IMR-90 (cell line): Measurements from ENCODE around the gene STUM. TPM values are rescaled to one million over a fixed set of nuclear protein-coding genes. Genes with fewer than 3 reads are reported as not detected.

Source experiments
- ATAC-seq: fragments of 200-7000 bp; cut with Tn5 transposase; 2 replicates; pipeline ENCODE4 v1.9.1; 2020; ENCODE audit warnings: low read depth, mild to moderate bottlenecking, moderate library complexity
- BruUV-seq: library from RNA; stranded (reverse); fragments of 400-500 nt; replicated peaks from 2 replicates; lab custom pipeline; 2021; lab: Mats Ljungman, UMichigan
- CTCF ChIA-PET: fragments of 300-600 bp; formaldehyde crosslinking; extraction: SDS; loops from one replicate; lab custom pipeline; 2021; ENCODE audit warnings: antibody characterized with exemption; lab: Yijun Ruan, JAX
- POLR2A ChIA-PET: fragments of 300-600 bp; sonication (Branson Sonifier 250); formaldehyde crosslinking; loops from one replicate; lab custom pipeline; 2022; ENCODE audit warnings: antibody characterized with exemption; ENCODE audit not compliant: unreplicated experiment; lab: Charles Lee
- DNase-seq: peaks from one replicate; pipeline ENCODE4 v3.0.0; 2013
- H2AFZ ChIP-seq: replicated peaks from 2 replicates; pipeline ENCODE3; 2013; ENCODE audit warnings: low read length, mild to moderate bottlenecking; ENCODE audit not compliant: poor library complexity
- H2AK5ac ChIP-seq: 2 replicates; pipeline ENCODE4 v1.6.1; 2013; ENCODE audit warnings: low read depth, low read length, inconsistent platforms
- H2AK9ac ChIP-seq: replicated peaks from 2 replicates; pipeline ENCODE3; 2013; ENCODE audit warnings: mild to moderate bottlenecking, low read depth, low read length, moderate library complexity; ENCODE audit not compliant: poor library complexity
- H2BK120ac ChIP-seq: 2 replicates; pipeline ENCODE4 v1.6.1; 2013; ENCODE audit warnings: low read depth, low read length, inconsistent platforms
- H2BK15ac ChIP-seq: 3 replicates; pipeline ENCODE4 v1.6.1; 2013; ENCODE audit warnings: low read depth, low read length, inconsistent platforms
- H2BK20ac ChIP-seq: 2 replicates; pipeline ENCODE4 v1.6.1; 2013; ENCODE audit warnings: low read depth, mild to moderate bottlenecking, inconsistent platforms, low read length, moderate library complexity
- H2BK5ac ChIP-seq: 2 replicates; pipeline ENCODE4 v1.6.1; 2013; ENCODE audit warnings: mild to moderate bottlenecking, low read depth, low read length, inconsistent platforms; ENCODE audit not compliant: poor library complexity, severe bottlenecking
- H3K14ac ChIP-seq: replicated peaks from 2 replicates; pipeline ENCODE4 v1.6.1; 2013; ENCODE audit warnings: low read depth, low read length, inconsistent platforms
- H3K18ac ChIP-seq: 2 replicates; pipeline ENCODE4 v1.6.1; 2013; ENCODE audit warnings: low read depth, low read length, control low read depth
- H3K23ac ChIP-seq: 2 replicates; pipeline ENCODE4 v1.6.1; 2013; ENCODE audit warnings: low read depth, low read length, inconsistent platforms
- H3K27ac ChIP-seq: 2 replicates; pipeline ENCODE4 v1.5.1; 2013; ENCODE audit warnings: mild to moderate bottlenecking, control low read depth, low read length; ENCODE audit not compliant: insufficient read depth
- H3K27me3 ChIP-seq: 2 replicates; pipeline ENCODE4 v1.6.1; 2013; ENCODE audit warnings: low read length; ENCODE audit not compliant: control insufficient read depth, insufficient read depth
- H3K36me3 ChIP-seq: 2 replicates; pipeline ENCODE4 v1.6.1; 2013; ENCODE audit warnings: low read length, mixed read lengths; ENCODE audit not compliant: control insufficient read depth, insufficient read depth
- H3K4ac ChIP-seq: 2 replicates; pipeline ENCODE4 v1.6.1; 2013; ENCODE audit warnings: low read depth, low read length, inconsistent platforms
- H3K4me1 ChIP-seq: 2 replicates; pipeline ENCODE4 v1.6.1; 2013; ENCODE audit warnings: low read length, mixed read lengths; ENCODE audit not compliant: control insufficient read depth, insufficient read depth
- H3K4me2 ChIP-seq: 2 replicates; pipeline ENCODE4 v1.6.1; 2013; ENCODE audit warnings: low read depth, mild to moderate bottlenecking, control low read depth, low read length, moderate library complexity
- H3K4me3 ChIP-seq: 2 replicates; pipeline ENCODE4 v1.5.1; 2013; ENCODE audit warnings: low read depth, mild to moderate bottlenecking, control low read depth, low read length, moderate library complexity; ENCODE audit not compliant: insufficient read depth
- H3K56ac ChIP-seq: 2 replicates; pipeline ENCODE4 v1.6.1; 2013; ENCODE audit warnings: low read length, inconsistent platforms; ENCODE audit not compliant: insufficient read depth; ENCODE audit errors: extremely low read depth
- H3K79me1 ChIP-seq, 2 experiments: 2 replicates each; pipeline ENCODE4 v1.6.1; 2013; ENCODE audit warnings: low read length in 2 of 2, inconsistent platforms in 1 of 2, low read depth in 1 of 2
- H3K9ac ChIP-seq: 2 replicates; pipeline ENCODE4 v1.6.1; 2013; ENCODE audit warnings: low read depth, low read length, control low read depth
- H3K9me1 ChIP-seq: 2 replicates; pipeline ENCODE4 v1.6.1; 2013; ENCODE audit warnings: low read length, inconsistent platforms; ENCODE audit not compliant: insufficient read depth
- H3K9me3 ChIP-seq: 2 replicates; pipeline ENCODE4 v1.6.1; 2013; ENCODE audit warnings: low read length; ENCODE audit not compliant: control insufficient read depth, insufficient read depth
- H4K20me1 ChIP-seq: 2 replicates; pipeline ENCODE4 v1.6.1; 2013; ENCODE audit warnings: low read length, inconsistent platforms; ENCODE audit not compliant: insufficient read depth
- H4K5ac ChIP-seq: 2 replicates; pipeline ENCODE4 v1.6.1; 2013; ENCODE audit warnings: mild to moderate bottlenecking, low read depth, low read length, control low read depth
- H4K8ac ChIP-seq, 2 experiments: 2 replicates each; pipeline ENCODE4 v1.6.1; 2013; ENCODE audit warnings: low read depth in 2 of 2, low read length in 2 of 2, control low read depth in 1 of 2, inconsistent platforms in 1 of 2
- H4K91ac ChIP-seq: 2 replicates; pipeline ENCODE4 v1.6.1; 2013; ENCODE audit warnings: low read depth, low read length, inconsistent platforms; ENCODE audit not compliant: insufficient read depth
- CEBPB ChIP-seq: IDR thresholded peaks from 2 replicates; pipeline ENCODE4 v1.6.1; 2012; ENCODE audit warnings: low read depth, low read length, improper control_type of control experiment
- POLR2A ChIP-seq: IDR thresholded peaks from 2 replicates; pipeline ENCODE4 v1.6.1; 2012; ENCODE audit warnings: mild to moderate bottlenecking, low read depth, low read length
- RCOR1 ChIP-seq: IDR thresholded peaks from 2 replicates; pipeline ENCODE4 v1.6.1; 2012; ENCODE audit warnings: mild to moderate bottlenecking, low read length, improper control_type of control experiment; ENCODE audit not compliant: insufficient replicate concordance
- RFX5 ChIP-seq: IDR thresholded peaks from 2 replicates; pipeline ENCODE4 v1.8.0; 2012; ENCODE audit warnings: low read depth, mild to moderate bottlenecking, low read length, moderate library complexity
- WGBS, 2 experiments: methylation state at CpG; one replicate each; pipeline versions ENCODE4 v1.1.5 to v1.1.7; 2013; ENCODE audit warnings: missing lambda C conversion rate in 2 of 2; ENCODE audit not compliant: insufficient read length in 1 of 2; ENCODE audit errors: extremely low coverage in 2 of 2; 5-methylcytosine and 5-hydroxymethylcytosine counted together
- dilution Hi-C: fragments of 300-500 bp; cut with HindIII; formaldehyde crosslinking; loops from one replicate; pipeline ENCODE4 v1.14.3; 2018; ENCODE audit warnings: low sequenced_read_pairs; ENCODE audit not compliant: unreplicated experiment
- in situ Hi-C: fragments of 300-500 bp; cut with MboI; formaldehyde crosslinking; loops from 3 replicates; pipeline ENCODE4 v1.14.3; 2019; ENCODE audit warnings: low sequenced_read_pairs, inconsistent platforms, mixed read lengths
- intact Hi-C: fragments of 100-400 bp; cut with micrococcal nuclease; formaldehyde crosslinking; loops from 2 replicates; pipeline ENCODE4 v1.10.0; 2022
- polyA plus RNA-seq, 3 experiments: library from polyadenylated mRNA; depleted of rRNA; stranded (reverse); fragments of >200 nt; gene quantifications; 2 replicates each; pipeline ENCODE4 v1.2.3, GENCODE V29; 2012; ENCODE audit warnings: low replicate concordance in 1 of 3
- total RNA-seq: library from RNA; depleted of rRNA; stranded (reverse); fragments of >200 nt; gene quantifications from 2 replicates; pipeline ENCODE4 v1.2.3, GENCODE V29; 2012
- TF ChIP-seq, protein P1 (sequence below): conservative IDR thresholded peaks from 2 replicates; pipeline ENCODE4 v1.5.1; 2012; ENCODE audit warnings: mild to moderate bottlenecking, low read depth, low read length, improper control_type of control experiment

The STUM gene
- total and polyA plus RNA-seq, 2 of the 4 experiments (the other 2 are of a cell fraction) = not detected

- no peaks in the 10 kb centered on the region for H3K79me1 ChIP-seq
- no peak for ATAC-seq
- no TSS peak for BruUV-seq
- DNase-seq = no peak
- H3K9me3 ChIP-seq = no peaks in the 10 kb centered on the region
- no peak overlapping the region for H3K18ac ChIP-seq
- H2BK20ac ChIP-seq = no peak overlapping the region
- no peak overlapping the region for H2BK120ac ChIP-seq
- H3K23ac ChIP-seq = no peak overlapping the region
- no peak overlapping the region for H3K56ac ChIP-seq
- no peak overlapping the region for H2BK5ac ChIP-seq
- H3K4me2 ChIP-seq = no peak overlapping the region
- intact Hi-C loops = no loop called here
- H3K9ac ChIP-seq = no peak overlapping the region
- H3K27ac ChIP-seq = no peak overlapping the region
- H2AK9ac ChIP-seq = no peak overlapping the region
- H3K14ac ChIP-seq = no peak overlapping the region
- CTCF ChIA-PET = interaction anchor here (0.6 kb wide), 1 partner anchor 20 kb away, joined by 3 read pairs; no protein-coding TSS in a partner anchor
- peaks cover 19% of the 10 kb centered on the region for H3K27me3 ChIP-seq
- no peak overlapping the region for H4K5ac ChIP-seq
- H4K91ac ChIP-seq = no peak overlapping the region
- H3K4me1 ChIP-seq = no peaks in the 10 kb centered on the region
- H4K20me1 ChIP-seq = no peaks in the 10 kb centered on the region
- POLR2A ChIA-PET = no interaction called here
- no peaks in the 10 kb centered on the region for H3K36me3 ChIP-seq
- no peak for TF ChIP-seq RCOR1
- TF ChIP-seq POLR2A = no peak
- TF ChIP-seq, protein P1, sequence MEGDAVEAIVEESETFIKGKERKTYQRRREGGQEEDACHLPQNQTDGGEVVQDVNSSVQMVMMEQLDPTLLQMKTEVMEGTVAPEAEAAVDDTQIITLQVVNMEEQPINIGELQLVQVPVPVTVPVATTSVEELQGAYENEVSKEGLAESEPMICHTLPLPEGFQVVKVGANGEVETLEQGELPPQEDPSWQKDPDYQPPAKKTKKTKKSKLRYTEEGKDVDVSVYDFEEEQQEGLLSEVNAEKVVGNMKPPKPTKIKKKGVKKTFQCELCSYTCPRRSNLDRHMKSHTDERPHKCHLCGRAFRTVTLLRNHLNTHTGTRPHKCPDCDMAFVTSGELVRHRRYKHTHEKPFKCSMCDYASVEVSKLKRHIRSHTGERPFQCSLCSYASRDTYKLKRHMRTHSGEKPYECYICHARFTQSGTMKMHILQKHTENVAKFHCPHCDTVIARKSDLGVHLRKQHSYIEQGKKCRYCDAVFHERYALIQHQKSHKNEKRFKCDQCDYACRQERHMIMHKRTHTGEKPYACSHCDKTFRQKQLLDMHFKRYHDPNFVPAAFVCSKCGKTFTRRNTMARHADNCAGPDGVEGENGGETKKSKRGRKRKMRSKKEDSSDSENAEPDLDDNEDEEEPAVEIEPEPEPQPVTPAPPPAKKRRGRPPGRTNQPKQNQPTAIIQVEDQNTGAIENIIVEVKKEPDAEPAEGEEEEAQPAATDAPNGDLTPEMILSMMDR = no peak
- no peak for TF ChIP-seq RFX5
- TF ChIP-seq CEBPB = 0 out of 2 replicates have a peak, but pooled peaks have one; percentile 35
- no peak overlapping the region for H3K4me3 ChIP-seq
- H2AK5ac ChIP-seq = no peak overlapping the region
- H4K8ac ChIP-seq = no peak overlapping the region
- no CpG with 5 or more reads among the region's 2 CpGs for WGBS, 2 experiments
- H2BK15ac ChIP-seq = no peak overlapping the region
- dilution Hi-C loops = no loop called here
- no peaks in the 10 kb centered on the region for H3K9me1 ChIP-seq
- in situ Hi-C loops = no loop called here
- H3K4ac ChIP-seq = no peak overlapping the region
- H2AFZ ChIP-seq = no peak overlapping the region
Observed at GRCh38 chr1:226588484-226588883, 39.9 kb downstream of the STUM start.
